ENCODE data around the gene NFIA.

DNA sequence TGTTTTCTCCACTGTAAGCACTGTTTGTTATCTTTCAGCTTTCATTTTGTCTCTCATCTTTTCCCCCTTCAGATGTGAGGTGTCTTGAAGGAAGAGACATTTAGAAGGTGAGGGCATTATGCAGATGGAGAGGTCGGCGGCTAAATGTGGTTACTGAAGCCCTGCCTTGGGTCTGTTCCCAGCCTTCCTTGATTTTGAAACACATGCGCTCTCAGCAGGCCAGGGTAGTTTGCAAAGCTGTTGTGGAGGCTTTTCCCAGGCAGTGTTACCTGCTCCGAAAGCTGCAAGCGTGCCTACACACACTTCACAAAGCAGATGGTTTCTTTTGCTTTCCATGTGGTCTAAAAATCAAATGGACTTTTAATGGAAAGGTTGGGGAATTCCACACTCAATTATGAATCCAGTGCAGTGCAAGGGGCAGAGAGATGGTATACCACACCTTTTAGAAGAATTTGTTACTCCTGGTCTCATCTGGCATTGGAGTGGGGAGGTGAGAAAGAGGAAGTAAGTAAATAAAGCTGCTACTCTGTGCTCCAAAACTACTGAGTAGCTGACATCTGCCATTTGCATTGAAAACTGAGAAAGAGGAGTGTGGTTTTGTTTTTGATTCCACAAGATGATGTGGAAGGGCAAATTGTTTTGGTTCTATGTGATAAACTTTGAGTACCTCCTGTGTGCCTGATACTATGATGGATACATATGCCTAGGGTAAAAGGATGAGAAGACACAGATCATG is 91.9 kb downstream of the NFIA start:
- TF ChIP-seq EZH2 (IDR thresholded peaks at IDR 0.05; ENCODE audit: low read length, missing control alignments) (no peak), CTCF (conservative IDR thresholded peaks at IDR 0.05 in 1 of 2, IDR thresholded peaks at IDR 0.05 in 1 of 2; ENCODE audit: low read depth in 1 of 2, low read length in 2 of 2) (no peak)

Measured in fibroblast of lung (primary cell).